Hypothalamus (tissue), 51 donors: ENCODE results near the gene MEGF8.

Experiments
- DNase-seq, 51 donors: peaks; one replicate each; lab custom pipeline; 2025; lab: John Stamatoyannopoulos, UW

The MEGF8 gene

DNA sequence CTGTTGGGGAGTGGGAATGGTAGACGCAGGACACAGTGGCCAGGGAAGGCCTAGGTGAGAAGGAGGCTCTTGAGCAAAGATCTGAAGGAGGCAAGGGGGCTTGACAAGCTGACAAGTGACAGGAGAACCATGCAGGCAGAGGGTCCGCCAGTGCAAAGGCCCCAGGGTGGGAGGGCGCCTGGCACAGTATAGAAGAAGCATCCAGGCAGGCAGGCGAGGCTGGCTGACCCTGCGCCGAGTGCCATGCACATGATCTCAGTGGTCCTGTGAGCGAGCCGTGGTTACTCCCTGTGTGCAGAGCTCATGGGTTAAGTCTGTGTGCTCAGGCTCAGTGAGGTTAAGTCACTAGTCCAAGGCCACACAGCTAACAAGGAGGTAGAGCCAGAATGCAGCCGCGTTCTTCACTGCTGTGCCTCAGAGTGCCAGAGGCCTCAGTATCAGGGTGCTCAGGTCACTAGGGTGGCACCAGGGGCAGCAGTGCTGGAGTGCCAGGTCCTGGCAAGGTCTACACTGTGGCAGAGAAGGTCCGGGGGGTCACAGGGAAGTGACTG, 49.5 kb downstream of the MEGF8 start:
- DNase-seq, result no peak

DNA sequence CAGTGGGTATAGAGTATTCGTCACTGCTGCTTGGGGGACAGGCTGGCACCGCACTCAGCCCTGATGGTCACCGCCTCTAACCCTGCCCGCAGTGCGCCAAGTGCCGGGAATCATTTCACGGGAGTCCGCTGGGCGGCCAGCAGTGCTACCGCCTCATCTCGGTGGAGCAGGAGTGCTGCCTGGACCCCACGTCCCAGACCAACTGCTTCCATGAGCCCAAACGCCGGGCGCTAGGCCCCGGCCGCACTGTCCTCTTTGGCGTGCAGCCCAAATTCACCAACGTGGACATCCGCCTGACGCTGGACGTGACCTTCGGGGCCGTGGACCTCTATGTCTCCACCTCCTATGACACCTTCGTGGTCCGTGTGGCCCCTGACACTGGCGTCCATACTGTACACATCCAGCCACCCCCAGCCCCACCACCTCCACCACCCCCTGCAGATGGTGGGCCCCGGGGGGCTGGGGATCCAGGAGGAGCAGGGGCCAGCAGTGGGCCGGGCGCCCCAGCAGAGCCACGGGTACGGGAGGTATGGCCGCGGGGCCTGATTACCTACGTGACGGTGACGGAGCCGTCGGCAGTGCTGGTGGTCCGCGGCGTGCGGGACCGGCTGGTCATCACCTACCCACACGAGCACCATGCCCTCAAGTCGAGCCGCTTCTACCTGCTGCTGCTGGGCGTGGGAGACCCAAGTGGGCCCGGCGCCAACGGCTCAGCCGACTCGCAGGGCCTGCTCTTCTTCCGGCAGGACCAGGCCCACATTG, 50.2 kb downstream of the MEGF8 start:
- no peak for DNase-seq

DNA sequence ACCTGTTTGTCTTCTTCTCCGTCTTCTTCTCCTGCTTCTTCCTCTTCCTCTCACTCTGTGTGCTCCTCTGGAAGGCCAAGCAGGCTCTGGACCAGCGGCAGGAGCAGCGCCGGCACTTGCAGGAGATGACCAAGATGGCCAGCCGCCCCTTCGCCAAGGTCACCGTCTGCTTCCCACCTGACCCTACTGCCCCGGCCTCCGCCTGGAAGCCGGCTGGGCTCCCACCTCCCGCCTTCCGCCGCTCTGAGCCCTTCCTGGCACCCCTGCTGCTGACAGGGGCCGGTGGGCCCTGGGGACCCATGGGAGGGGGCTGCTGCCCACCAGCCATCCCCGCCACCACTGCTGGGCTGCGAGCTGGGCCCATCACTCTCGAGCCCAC, 50.7 kb downstream of the MEGF8 start:
- no peak for DNase-seq

GRCh38 chr19:42378225-42379215, 53.1 kb downstream of the MEGF8 start:
- DNase-seq, result no peak

- DNase-seq, result no peak
These were observed 54.7 kb downstream of the MEGF8 start for GRCh38 chr19:42380155-42380554.

DNA sequence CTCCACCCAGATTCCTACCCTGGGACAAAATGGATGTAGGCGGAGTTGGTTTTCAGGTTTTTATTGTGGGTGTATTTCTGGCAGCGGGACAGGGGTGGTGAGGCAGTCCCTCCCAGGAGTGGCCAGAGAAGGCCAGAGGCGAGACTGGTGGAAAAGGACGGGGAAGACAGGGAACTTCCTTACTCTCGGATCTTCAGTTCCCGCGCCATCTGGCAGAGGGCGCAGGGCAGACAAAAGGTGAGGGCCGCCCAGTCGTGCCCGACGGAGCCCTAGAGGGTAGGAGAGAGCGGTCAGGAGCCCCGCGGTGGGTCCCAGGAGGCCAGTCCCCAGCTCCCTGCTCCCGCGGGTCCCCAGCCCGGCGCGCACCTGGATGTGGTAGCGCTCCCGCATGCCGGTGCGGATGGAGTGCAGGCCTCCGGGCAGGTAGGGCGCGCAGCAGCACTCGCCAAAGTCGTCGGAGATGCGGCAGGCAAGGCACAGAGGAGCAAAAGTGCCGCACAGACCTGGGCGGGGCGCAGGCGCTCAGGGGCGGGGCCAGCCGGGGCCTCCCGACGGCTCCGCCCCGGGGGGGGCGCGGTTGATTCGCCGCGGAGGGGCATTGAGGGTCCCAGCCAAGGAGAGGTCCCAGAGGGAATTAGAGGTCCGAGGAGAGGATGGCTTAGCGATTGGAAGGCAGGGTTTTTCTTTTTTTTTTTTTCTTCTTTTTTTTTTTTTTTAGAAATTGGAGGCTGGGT, 61.7 kb downstream of the MEGF8 start:
- peak in 21 of 51 donors; percentile 2 to 48 (median 26) for DNase-seq

DNA sequence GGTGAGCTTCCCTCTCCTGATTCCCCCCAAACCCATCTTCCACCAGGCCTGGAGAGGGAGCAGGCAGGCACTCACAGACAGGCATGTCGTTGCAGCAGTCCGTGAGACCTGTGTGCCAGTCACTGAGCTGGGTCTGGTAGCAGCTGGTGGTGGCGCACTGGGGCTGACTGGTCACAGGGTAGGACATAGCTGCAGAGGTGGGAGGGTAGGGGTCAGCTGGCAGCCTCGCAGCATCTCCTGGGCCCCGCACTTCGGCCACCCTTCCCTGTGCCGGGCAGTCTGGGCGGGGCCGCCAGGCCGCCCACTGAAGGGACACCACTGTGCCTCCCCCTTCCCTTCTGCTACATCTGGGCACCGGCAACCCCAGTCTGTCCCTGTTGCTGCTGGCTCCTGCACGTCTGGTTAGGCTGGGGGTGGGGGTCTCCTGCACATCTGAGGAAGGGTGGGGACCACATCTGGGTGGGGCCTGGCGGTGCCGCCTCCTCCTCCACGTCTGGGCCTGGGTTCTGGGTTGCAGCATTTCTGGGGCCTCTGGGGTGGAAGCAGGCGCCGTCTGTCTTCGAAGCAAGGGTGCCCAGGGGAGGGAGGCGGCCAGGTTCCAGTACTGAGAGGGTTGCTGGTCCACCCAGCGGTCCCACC, 63.5 kb downstream of the MEGF8 start:
- DNase-seq, result no peak

DNA sequence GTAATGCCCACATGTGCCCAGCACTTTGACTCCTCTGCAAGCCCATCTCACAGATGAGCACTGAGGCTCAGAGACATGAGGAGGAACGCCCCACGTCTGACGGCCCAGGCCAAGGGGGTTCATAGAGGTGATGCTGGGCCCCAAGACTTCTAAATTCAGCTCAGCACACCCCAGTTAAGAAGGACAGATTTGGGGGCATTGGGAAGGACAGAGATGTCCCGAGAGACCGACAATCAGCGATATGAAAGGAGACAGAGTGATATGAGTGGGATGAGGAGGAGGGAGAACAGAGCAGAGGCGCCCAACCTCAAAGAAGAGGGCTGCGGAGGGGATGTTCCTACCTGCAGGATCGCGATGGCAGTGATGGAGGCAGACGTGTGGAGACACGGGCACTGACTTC, 64.5 kb downstream of the MEGF8 start, which contains the start of gene CNFN:
CNFN (minus strand) TSS at position 399 of the 400 bp plus-strand sequence. CDS start 1,260 bp downstream, outside the sequence.
- DNase-seq, result no peak

GRCh38 chr19:42392165-42392564, 66.7 kb downstream of the MEGF8 start:
- no peak for DNase-seq

DNA sequence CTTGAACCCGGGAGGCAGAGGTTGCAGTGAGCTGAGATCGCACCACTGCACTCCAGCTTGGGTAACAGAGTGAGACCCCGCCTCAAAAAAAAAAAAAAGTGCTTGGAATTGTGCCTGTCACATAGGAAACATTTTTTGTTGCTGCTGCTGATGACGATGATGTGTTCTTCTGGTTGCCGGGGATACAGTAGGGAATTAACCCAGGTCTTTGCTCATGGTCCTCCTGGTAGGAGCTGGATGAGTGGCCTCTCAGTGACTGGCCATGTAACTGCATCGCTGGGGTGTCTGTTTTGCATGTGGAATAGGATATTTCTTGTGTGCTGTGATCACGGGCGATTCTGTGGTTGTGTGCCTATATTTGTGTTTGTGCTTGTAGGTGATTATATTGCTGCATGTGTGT, 69.3 kb downstream of the MEGF8 start:
- no peak for DNase-seq

DNA sequence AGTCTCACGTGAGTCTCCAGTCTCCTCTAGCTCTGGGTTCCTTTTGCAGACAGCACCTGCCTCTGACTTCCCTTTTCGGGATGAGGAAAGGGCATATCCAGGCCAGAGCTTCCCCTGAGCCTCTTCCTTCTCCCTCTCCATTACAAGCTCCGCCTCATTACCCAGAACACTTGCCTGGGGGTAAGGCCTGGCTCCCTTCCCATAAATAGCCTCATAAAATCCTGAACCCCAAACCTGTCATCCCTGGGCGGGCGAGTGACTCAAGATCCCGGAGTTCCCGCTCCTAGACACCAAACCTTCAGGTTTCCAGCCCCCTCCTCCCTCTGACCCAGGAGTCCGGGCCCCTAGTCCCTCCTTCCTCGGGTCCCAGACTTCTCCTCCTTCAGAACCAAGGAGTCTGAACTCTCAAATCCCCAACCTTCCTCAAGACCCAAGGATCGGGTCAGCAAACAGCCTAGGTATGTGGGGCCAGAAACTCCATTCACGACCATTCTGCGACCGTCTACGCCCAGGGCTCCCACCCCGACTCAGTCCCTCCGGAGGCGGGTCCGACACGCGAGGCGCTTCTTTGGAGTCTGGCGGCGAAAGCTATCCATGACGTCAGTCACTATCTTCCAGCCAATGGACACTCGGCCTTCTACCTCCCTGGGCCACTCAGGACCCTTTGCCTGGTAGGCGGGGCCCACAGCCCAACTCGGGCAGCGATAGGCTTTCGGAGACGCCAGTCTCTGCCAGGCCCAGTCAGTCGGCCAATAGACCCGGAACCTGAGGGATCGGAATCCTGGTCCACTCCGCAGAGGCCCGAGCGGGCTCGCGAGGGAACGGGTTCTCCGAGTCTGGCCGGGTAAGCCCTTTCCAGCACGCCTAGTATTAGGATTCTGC, 71.2 kb downstream of the MEGF8 start:
- peak; percentile 66 to 99 (median 96) for DNase-seq

- DNase-seq, result peak in 3 of 51 donors; percentile 18 to 44 (median 44)
These were observed 72.1 kb downstream of the MEGF8 start for GRCh38 chr19:42397263-42398166.

- DNase-seq, result no peak
These were observed 75.0 kb downstream of the MEGF8 start for GRCh38 chr19:42400404-42400803.

DNA sequence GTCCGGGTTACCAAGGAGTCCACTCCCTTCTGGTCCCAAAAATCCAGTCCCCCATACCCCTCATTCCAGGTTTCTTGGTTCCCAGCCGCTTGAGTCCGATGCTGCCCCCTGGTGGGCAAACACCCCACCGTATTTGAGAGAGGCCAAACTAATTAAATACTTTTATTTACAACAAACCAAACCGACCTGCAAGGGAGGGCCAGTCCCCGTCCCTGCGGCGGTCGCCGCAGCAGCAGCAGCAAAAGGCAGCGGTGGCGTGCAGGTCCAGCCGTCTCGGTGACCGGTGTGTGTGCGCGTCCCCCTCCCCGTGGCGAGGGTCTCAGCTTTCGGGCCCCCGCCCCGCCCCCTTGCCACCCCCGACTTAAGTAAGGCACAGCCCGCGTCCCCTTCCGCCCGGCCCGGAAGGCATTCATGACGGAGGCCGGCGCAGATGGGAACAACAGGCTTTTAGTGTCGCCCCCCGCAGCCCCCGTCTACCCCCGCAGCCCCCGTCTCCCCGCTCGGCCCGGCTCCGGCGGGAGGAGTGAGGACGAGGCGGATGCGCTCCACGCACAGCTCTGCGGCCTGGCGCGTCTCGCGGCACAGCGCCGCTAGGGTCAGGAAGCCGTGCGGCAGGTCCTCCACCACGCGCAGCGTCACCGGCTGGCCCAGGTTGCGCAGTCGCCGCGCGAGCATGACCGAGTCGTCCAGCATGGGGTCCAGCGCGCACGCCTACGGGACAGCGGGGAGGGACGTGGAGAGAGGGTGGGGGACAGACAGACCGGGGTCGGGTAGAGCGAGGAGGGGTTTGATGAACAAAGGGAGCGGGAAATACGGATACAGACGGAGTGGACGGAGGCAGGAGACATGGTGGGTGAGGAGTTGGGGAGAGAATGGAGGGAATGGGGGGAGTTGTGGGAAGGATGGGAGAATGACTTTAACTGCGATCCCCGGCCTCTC, 76.2 kb downstream of the MEGF8 start:
- DNase-seq, result peak in 48 of 51 donors; percentile 17 to 83 (median 62)

DNA sequence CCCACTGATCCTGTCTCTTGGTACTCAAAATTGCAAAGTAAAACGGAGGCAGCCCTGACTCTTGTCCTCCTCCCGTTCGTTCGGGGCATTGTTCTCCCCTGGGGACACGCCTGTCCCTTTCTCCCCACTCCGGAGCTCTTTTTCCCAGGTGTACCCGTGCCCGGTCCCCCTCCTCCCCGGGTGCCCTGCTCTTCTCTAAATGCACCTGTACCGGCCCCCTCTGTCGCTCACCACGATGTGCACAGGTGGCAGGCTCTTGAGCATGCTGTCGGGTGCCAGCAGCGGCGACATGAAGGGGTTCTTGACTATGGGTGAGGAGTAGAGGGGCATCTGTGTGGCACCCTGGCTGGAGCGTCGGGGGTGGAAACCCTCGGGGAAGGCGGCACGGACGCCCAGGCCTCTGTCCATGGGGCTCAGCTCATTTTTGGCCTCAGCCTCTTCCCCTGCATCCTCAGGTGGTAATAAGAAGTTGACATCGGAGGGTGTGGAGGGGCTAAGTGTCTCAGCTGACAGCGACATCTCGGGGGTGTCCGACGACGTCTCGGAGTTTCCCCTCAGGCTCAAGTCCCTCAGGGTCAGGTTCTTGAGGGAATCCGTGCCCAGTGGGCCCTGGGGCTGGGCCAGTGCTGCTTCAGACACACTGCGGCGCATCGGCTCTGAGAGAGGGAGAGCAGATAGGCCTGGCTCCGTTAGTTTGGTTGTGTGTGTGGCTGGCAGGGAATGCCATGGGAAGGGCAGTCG, 77.1 kb downstream of the MEGF8 start:
- DNase-seq, result peak in 4 of 51 donors; percentile 15 to 33 (median 19)

DNA sequence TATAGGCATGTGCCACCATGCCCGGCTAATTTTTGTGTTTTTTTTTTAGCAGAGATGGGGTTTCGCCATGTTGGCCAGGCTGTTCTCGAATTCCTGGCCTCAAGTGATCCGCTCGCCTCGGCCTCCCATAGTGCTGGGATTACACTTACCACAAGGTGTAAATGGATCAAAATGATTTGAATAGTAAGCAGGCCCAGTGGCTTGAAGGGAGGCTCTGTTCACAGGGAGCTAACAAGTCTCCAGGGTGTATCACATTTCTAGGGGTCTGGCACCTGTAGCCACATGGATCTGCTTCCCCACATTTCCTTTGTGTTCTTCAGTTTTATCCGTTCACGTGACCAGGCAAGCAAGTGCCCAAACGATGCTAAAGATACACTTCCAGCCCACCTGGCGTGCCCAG, 78.2 kb downstream of the MEGF8 start:
- no peak for DNase-seq
